ENCODE data around the gene TBX5. TPM values are rescaled to one million over a fixed set of nuclear protein-coding genes. Genes with fewer than 3 reads are reported as not detected.

TBX5 gene
- polyA plus RNA-seq, 1 donor (not counting 4 experiments of a cell fraction or from before 2014, with no cell fraction given), result not detected

DNA sequence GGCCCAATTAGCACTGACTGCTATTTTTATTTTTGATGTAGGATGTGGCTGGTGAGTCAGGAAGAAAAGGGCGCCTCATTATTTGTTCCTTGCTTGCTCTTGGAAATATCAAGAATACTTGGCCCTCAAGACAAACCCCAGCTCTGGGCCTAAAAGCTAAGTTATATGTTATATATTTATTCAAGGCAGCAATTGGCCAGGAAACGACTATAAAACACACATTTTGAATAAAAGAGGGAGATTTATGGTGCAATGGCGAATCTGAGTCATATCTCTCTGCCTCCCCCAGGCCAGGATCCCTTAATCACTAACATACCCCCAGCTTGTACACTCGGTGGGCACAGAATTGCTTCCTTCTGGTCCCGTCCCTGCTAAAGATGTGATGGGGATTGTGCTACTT is 63.3 kb downstream of the TBX5 start:
- Histone ChIP-seq H3K4me1 (ENCODE audit: control insufficient read depth, extremely low read depth, insufficient read depth, low read length) (no peaks in the 10 kb centered on the region), H3K79me2 (ENCODE audit: control insufficient read depth, insufficient read depth, low read length) (no peaks in the 10 kb centered on the region), H3K4me2 (ENCODE audit: control insufficient read depth, extremely low read depth, insufficient read depth, low read depth, low read length) (no peak overlapping the region), H3K9me3 (ENCODE audit: control insufficient read depth, low read depth, low read length) (no peaks in the 10 kb centered on the region), H2AFZ (ENCODE audit: control insufficient read depth, low read length) (no peak overlapping the region), H3K36me3 (ENCODE audit: control insufficient read depth in 2 of 2, extremely low read depth in 1 of 2, insufficient read depth in 2 of 2, low read length in 2 of 2) (no peaks in the 10 kb centered on the region), H3K9me1 (ENCODE audit: control insufficient read depth, extremely low read depth, insufficient read depth, low read length) (no peaks in the 10 kb centered on the region), H3K27ac (ENCODE audit: control insufficient read depth, insufficient read depth, low read length) (no peak overlapping the region), H3K27me3 (ENCODE audit: control insufficient read depth, extremely low read depth, insufficient read depth, low read length) (no peaks in the 10 kb centered on the region), H3K9ac (ENCODE audit: control insufficient read depth, extremely low read depth, insufficient read depth, low read length) (no peak overlapping the region), H3K4me3 (ENCODE audit: control insufficient read depth in 2 of 3, extremely low read depth in 1 of 3, insufficient read depth in 2 of 3, low read depth in 1 of 3, low read length in 3 of 3) (no peak overlapping the region), H4K20me1 (ENCODE audit: control insufficient read depth, extremely low read depth, insufficient read depth, low read length) (no peaks in the 10 kb centered on the region)
- DNase-seq (ENCODE audit: low read depth, low spot score), result no peak
- no peak for FAIRE-seq
- TF ChIP-seq EZH2 (IDR thresholded peaks at IDR 0.05; ENCODE audit: low read length), result no peak
- TF ChIP-seq, protein P1, sequence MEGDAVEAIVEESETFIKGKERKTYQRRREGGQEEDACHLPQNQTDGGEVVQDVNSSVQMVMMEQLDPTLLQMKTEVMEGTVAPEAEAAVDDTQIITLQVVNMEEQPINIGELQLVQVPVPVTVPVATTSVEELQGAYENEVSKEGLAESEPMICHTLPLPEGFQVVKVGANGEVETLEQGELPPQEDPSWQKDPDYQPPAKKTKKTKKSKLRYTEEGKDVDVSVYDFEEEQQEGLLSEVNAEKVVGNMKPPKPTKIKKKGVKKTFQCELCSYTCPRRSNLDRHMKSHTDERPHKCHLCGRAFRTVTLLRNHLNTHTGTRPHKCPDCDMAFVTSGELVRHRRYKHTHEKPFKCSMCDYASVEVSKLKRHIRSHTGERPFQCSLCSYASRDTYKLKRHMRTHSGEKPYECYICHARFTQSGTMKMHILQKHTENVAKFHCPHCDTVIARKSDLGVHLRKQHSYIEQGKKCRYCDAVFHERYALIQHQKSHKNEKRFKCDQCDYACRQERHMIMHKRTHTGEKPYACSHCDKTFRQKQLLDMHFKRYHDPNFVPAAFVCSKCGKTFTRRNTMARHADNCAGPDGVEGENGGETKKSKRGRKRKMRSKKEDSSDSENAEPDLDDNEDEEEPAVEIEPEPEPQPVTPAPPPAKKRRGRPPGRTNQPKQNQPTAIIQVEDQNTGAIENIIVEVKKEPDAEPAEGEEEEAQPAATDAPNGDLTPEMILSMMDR (optimal IDR thresholded peaks at IDR 0.05 in 1 of 3, IDR thresholded peaks at IDR 0.05 in 1 of 3, conservative IDR thresholded peaks at IDR 0.05 in 1 of 3; ENCODE audit: extremely low read depth in 1 of 3, insufficient read depth in 2 of 3, low read length in 3 of 3), result no peak
- dilution Hi-C loops (cut with MboI; ENCODE audit: extremely low pct_ligation_motif_present, low sequenced_read_pairs), result no loop called here

DNA sequence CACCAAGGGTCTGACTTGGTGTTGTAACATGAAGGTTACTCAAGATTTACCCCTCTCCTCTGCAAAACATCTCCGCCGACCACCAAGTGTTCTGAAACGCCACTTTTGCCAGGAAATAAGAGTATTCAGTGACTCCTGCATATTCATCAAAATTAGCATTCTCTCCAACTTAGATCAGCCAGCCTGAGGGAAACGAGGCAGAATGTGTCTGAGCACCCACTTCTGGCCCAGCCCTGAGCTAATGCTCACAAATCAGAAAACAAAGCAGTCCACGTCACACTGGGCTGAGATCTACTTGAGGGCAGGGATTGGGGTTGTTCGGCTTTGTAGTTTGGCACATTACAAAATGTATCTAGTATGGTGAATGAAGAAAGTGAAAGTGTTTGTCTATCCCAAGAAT is 64.3 kb downstream of the TBX5 start:
- H3K9me1 ChIP-seq (ENCODE audit: control insufficient read depth, extremely low read depth, insufficient read depth, low read length), result no peaks in the 10 kb centered on the region
- no peaks in the 10 kb centered on the region for H3K79me2 ChIP-seq (ENCODE audit: control insufficient read depth, insufficient read depth, low read length)
- TF ChIP-seq, protein P1 (optimal IDR thresholded peaks at IDR 0.05 in 1 of 3, IDR thresholded peaks at IDR 0.05 in 1 of 3, conservative IDR thresholded peaks at IDR 0.05 in 1 of 3; ENCODE audit: extremely low read depth in 1 of 3, insufficient read depth in 2 of 3, low read length in 3 of 3), result no peak
- no peak for TF ChIP-seq EZH2 (IDR thresholded peaks at IDR 0.05; ENCODE audit: low read length)
- no peak overlapping the region for H3K27ac ChIP-seq (ENCODE audit: control insufficient read depth, insufficient read depth, low read length)
- H3K36me3 ChIP-seq (ENCODE audit: control insufficient read depth in 2 of 2, extremely low read depth in 1 of 2, insufficient read depth in 2 of 2, low read length in 2 of 2), result no peaks in the 10 kb centered on the region
- no peak overlapping the region for H3K9ac ChIP-seq (ENCODE audit: control insufficient read depth, extremely low read depth, insufficient read depth, low read length)
- H2AFZ ChIP-seq (ENCODE audit: control insufficient read depth, low read length), result no peak overlapping the region
- DNase-seq (ENCODE audit: low read depth, low spot score) (no peak), FAIRE-seq (no peak)
- H3K4me3 ChIP-seq (ENCODE audit: control insufficient read depth in 2 of 3, extremely low read depth in 1 of 3, insufficient read depth in 2 of 3, low read depth in 1 of 3, low read length in 3 of 3), result no peak overlapping the region
- H3K27me3 ChIP-seq (ENCODE audit: control insufficient read depth, extremely low read depth, insufficient read depth, low read length), result no peaks in the 10 kb centered on the region
- H3K4me1 ChIP-seq (ENCODE audit: control insufficient read depth, extremely low read depth, insufficient read depth, low read length), result no peaks in the 10 kb centered on the region
- no peaks in the 10 kb centered on the region for H3K9me3 ChIP-seq (ENCODE audit: control insufficient read depth, low read depth, low read length)
- H4K20me1 ChIP-seq (ENCODE audit: control insufficient read depth, extremely low read depth, insufficient read depth, low read length), result no peaks in the 10 kb centered on the region
- no peak overlapping the region for H3K4me2 ChIP-seq (ENCODE audit: control insufficient read depth, extremely low read depth, insufficient read depth, low read depth, low read length)
- dilution Hi-C loops (cut with MboI; ENCODE audit: extremely low pct_ligation_motif_present, low sequenced_read_pairs), result no loop called here
